ENCODE measurements around the gene LRRC8A. TPM values are rescaled to one million over a fixed set of nuclear protein-coding genes. Genes with fewer than 3 reads are reported as not detected.
"Not testable (repeated sequence)": the region's sequence is repeated elsewhere in the genome, so short reads cannot be mapped to it uniquely, and the experiment has no call there.

Gene LRRC8A
- polyA plus RNA-seq: 10 to 100 TPM; 38.5 to 55.6 TPM

DNA sequence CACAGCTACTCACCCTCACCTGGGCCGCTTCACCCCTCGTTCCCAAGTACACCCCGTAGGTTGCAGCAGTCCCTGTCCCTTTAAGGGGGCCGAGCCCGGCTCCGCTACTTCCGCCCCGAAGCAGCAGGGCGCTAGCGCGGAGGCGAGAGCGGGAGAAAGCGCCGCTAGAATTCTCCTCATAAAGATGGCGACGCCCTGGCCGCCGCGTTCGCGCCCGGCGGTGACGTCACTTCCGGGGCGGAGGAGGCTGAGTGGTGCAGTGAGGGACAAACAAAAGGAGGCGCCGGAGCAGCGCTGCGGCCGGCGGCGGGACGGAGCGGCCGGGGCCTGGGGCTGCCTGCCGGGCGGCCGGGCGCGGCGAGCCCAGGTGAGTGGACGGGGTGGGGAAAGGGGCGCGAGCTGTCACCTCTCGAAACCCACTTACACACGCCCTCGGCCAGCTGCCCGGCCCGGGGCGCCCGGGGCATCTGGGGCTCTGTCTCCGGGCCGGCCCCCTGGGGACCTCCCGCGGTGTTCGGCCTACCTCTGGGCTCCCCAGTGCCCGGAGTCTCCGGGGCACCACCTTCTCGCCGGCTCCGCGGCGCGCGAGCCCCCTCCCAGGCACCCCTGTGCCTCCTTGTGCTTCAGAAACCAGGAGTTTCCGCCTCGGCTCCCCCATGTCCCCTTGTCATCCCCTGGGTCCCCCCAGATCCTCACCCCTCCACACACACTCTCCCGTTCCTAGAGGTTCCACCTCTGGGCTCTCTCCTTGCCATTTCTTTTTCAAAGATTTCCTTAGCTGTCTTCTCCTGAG is at the start of gene LRRC8A, which contains the start of gene KYAT1:
LRRC8A (plus strand) TSS at position 250 of the 793 bp plus-strand sequence. CDS start 25,032 bp downstream, outside the sequence.
KYAT1 (minus strand) TSS at position 67 of the 793 bp plus-strand sequence. CDS start 36,545 bp downstream, outside the sequence.
- WGBS, 2 donors: 1% methylated on average over 58 to 70 of the region's 70 CpGs
- H3K27ac ChIP-seq (ENCODE audit: low read depth in 2 of 2, low read length in 1 of 2): peak within 1 kb of the TSS; percentile 95 to 96
- H3K36me3 ChIP-seq (ENCODE audit: control insufficient read depth in 2 of 2, insufficient read depth in 2 of 2, low read length in 1 of 2): peaks cover 4 to 8% of the 10 kb centered on the region in 2 donors
- H3K9me3 ChIP-seq (ENCODE audit: control insufficient read depth in 2 of 2, insufficient read depth in 1 of 2, low read depth in 1 of 2, low read length in 1 of 2): no peaks in the 10 kb centered on the region
- H3K27me3 ChIP-seq (ENCODE audit: control insufficient read depth in 1 of 2, insufficient read depth in 2 of 2, low read length in 2 of 2): no peaks in the 10 kb centered on the region
- peaks cover 8 to 25% of the 10 kb centered on the region in 2 donors for H3K4me1 ChIP-seq (ENCODE audit: control insufficient read depth in 2 of 2, insufficient read depth in 2 of 2, low read length in 1 of 2)
- peak within 1 kb of the TSS; percentile 82 to 86 for H3K4me3 ChIP-seq (ENCODE audit: low read depth in 1 of 2, low read length in 2 of 2)

- Histone ChIP-seq H3K27ac (ENCODE audit: low read depth in 2 of 2, low read length in 1 of 2) (no peak overlapping the region), H3K4me3 (ENCODE audit: low read depth in 1 of 2, low read length in 2 of 2) (no peak overlapping the region), H3K36me3 (ENCODE audit: control insufficient read depth in 2 of 2, insufficient read depth in 2 of 2, low read length in 1 of 2) (peaks cover 3 to 19% of the 10 kb centered on the region in 2 donors), H3K4me1 (ENCODE audit: control insufficient read depth in 2 of 2, insufficient read depth in 2 of 2, low read length in 1 of 2) (peaks cover 2 to 4% of the 10 kb centered on the region in 2 donors), H3K9me3 (ENCODE audit: control insufficient read depth in 2 of 2, insufficient read depth in 1 of 2, low read depth in 1 of 2, low read length in 1 of 2) (no peaks in the 10 kb centered on the region), H3K27me3 (ENCODE audit: control insufficient read depth in 1 of 2, insufficient read depth in 2 of 2, low read length in 2 of 2) (no peaks in the 10 kb centered on the region)
- 91% methylated on average over 10 of the region's 10 CpGs for WGBS, 2 donors
These were observed 48.2 kb upstream of the LRRC8A start for GRCh38 chr9:128833696-128834095.

GRCh38 chr9:128835246-128836210 is 46.4 kb upstream of the LRRC8A start:
- Histone ChIP-seq H3K36me3 (ENCODE audit: control insufficient read depth in 2 of 2, insufficient read depth in 2 of 2, low read length in 1 of 2) (peaks cover 3 to 19% of the 10 kb centered on the region in 2 donors), H3K9me3 (ENCODE audit: control insufficient read depth in 2 of 2, insufficient read depth in 1 of 2, low read depth in 1 of 2, low read length in 1 of 2) (no peaks in the 10 kb centered on the region), H3K4me3 (ENCODE audit: low read depth in 1 of 2, low read length in 2 of 2) (no peak overlapping the region), H3K27me3 (ENCODE audit: control insufficient read depth in 1 of 2, insufficient read depth in 2 of 2, low read length in 2 of 2) (no peaks in the 10 kb centered on the region), H3K4me1 (ENCODE audit: control insufficient read depth in 2 of 2, insufficient read depth in 2 of 2, low read length in 1 of 2) (no peaks in the 10 kb centered on the region), H3K27ac (ENCODE audit: low read depth in 2 of 2, low read length in 1 of 2) (no peak overlapping the region)
- 94% methylated on average over 26 to 28 of the region's 28 CpGs for WGBS, 2 donors

- WGBS, 2 donors: 93% methylated on average over 14 of the region's 14 CpGs
- no peaks in the 10 kb centered on the region for H3K9me3 ChIP-seq (ENCODE audit: control insufficient read depth in 2 of 2, insufficient read depth in 1 of 2, low read depth in 1 of 2, low read length in 1 of 2)
- no peaks in the 10 kb centered on the region for H3K4me1 ChIP-seq (ENCODE audit: control insufficient read depth in 2 of 2, insufficient read depth in 2 of 2, low read length in 1 of 2)
- H3K27me3 ChIP-seq (ENCODE audit: control insufficient read depth in 1 of 2, insufficient read depth in 2 of 2, low read length in 2 of 2): no peaks in the 10 kb centered on the region
- H3K27ac ChIP-seq (ENCODE audit: low read depth in 2 of 2, low read length in 1 of 2): no peak overlapping the region
- no peak overlapping the region for H3K4me3 ChIP-seq (ENCODE audit: low read depth in 1 of 2, low read length in 2 of 2)
- H3K36me3 ChIP-seq (ENCODE audit: control insufficient read depth in 2 of 2, insufficient read depth in 2 of 2, low read length in 1 of 2): peaks cover 3 to 19% of the 10 kb centered on the region in 2 donors
These were observed 45.3 kb upstream of the LRRC8A start for GRCh38 chr9:128836509-128837145.

GRCh38 chr9:128838338-128838737 is 43.6 kb upstream of the LRRC8A start:
- Histone ChIP-seq H3K27ac (ENCODE audit: low read depth in 2 of 2, low read length in 1 of 2) (no peak overlapping the region), H3K4me3 (ENCODE audit: low read depth in 1 of 2, low read length in 2 of 2) (no peak overlapping the region), H3K36me3 (ENCODE audit: control insufficient read depth in 2 of 2, insufficient read depth in 2 of 2, low read length in 1 of 2) (peaks cover 3 to 22% of the 10 kb centered on the region in 2 donors), H3K27me3 (ENCODE audit: control insufficient read depth in 1 of 2, insufficient read depth in 2 of 2, low read length in 2 of 2) (no peaks in the 10 kb centered on the region), H3K4me1 (ENCODE audit: control insufficient read depth in 2 of 2, insufficient read depth in 2 of 2, low read length in 1 of 2) (no peaks in the 10 kb centered on the region), H3K9me3 (ENCODE audit: control insufficient read depth in 2 of 2, insufficient read depth in 1 of 2, low read depth in 1 of 2, low read length in 1 of 2) (no peaks in the 10 kb centered on the region)
- WGBS, 2 donors: 83 to 84% methylated on average over 3 of the region's 3 CpGs

GRCh38 chr9:128840524-128840923 is 41.4 kb upstream of the LRRC8A start:
- Histone ChIP-seq H3K27me3 (ENCODE audit: control insufficient read depth in 1 of 2, insufficient read depth in 2 of 2, low read length in 2 of 2) (no peaks in the 10 kb centered on the region), H3K9me3 (ENCODE audit: control insufficient read depth in 2 of 2, insufficient read depth in 1 of 2, low read depth in 1 of 2, low read length in 1 of 2) (no peaks in the 10 kb centered on the region), H3K4me1 (ENCODE audit: control insufficient read depth in 2 of 2, insufficient read depth in 2 of 2, low read length in 1 of 2) (peaks cover 0 to 3% of the 10 kb centered on the region in 2 donors), H3K36me3 (ENCODE audit: control insufficient read depth in 2 of 2, insufficient read depth in 2 of 2, low read length in 1 of 2) (peaks cover 3 to 16% of the 10 kb centered on the region in 2 donors), H3K27ac (ENCODE audit: low read depth in 2 of 2, low read length in 1 of 2) (no peak overlapping the region), H3K4me3 (ENCODE audit: low read depth in 1 of 2, low read length in 2 of 2) (no peak overlapping the region)
- 100% methylated on average over 1 of the region's 1 CpG for WGBS, 2 donors

GRCh38 chr9:128841694-128842492 is 40.0 kb upstream of the LRRC8A start:
- H3K36me3 ChIP-seq (ENCODE audit: control insufficient read depth in 2 of 2, insufficient read depth in 2 of 2, low read length in 1 of 2): peaks cover 0 to 9% of the 10 kb centered on the region in 2 donors
- 89 to 90% methylated on average over 12 of the region's 12 CpGs for WGBS, 2 donors
- no peak overlapping the region for H3K27ac ChIP-seq (ENCODE audit: low read depth in 2 of 2, low read length in 1 of 2)
- no peak overlapping the region for H3K4me3 ChIP-seq (ENCODE audit: low read depth in 1 of 2, low read length in 2 of 2)
- H3K9me3 ChIP-seq (ENCODE audit: control insufficient read depth in 2 of 2, insufficient read depth in 1 of 2, low read depth in 1 of 2, low read length in 1 of 2): no peaks in the 10 kb centered on the region
- H3K4me1 ChIP-seq (ENCODE audit: control insufficient read depth in 2 of 2, insufficient read depth in 2 of 2, low read length in 1 of 2): peaks cover 0 to 11% of the 10 kb centered on the region in 2 donors
- no peaks in the 10 kb centered on the region for H3K27me3 ChIP-seq (ENCODE audit: control insufficient read depth in 1 of 2, insufficient read depth in 2 of 2, low read length in 2 of 2)

DNA sequence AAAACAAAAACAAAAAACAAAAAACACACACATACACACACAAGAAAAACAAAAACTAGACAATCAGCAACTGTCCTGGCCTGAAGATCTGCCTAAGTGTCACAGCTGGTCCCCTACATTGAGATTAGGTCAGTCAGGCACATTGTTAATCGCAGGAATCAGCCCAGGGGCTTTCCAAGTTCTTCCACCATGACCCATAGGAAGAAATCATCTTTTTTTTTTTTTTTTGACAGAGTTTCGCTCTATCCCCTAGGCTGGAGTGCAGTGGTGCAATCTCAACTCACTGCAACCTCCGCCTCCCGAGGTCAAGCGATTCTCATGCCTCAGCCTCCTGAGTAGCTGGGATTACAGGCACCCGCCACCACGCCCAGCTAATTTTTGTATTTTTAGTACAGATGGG is 38.8 kb upstream of the LRRC8A start:
- H3K36me3 ChIP-seq (ENCODE audit: control insufficient read depth in 2 of 2, insufficient read depth in 2 of 2, low read length in 1 of 2); H3K9me3 ChIP-seq (ENCODE audit: control insufficient read depth in 2 of 2, insufficient read depth in 1 of 2, low read depth in 1 of 2, low read length in 1 of 2); H3K27me3 ChIP-seq (ENCODE audit: control insufficient read depth in 1 of 2, insufficient read depth in 2 of 2, low read length in 2 of 2); H3K4me3 ChIP-seq (ENCODE audit: low read depth in 1 of 2, low read length in 2 of 2); H3K27ac ChIP-seq (ENCODE audit: low read depth in 2 of 2, low read length in 1 of 2): not testable (repeated sequence)
- H3K4me1 ChIP-seq (ENCODE audit: control insufficient read depth in 2 of 2, insufficient read depth in 2 of 2, low read length in 1 of 2): peaks cover 0 to 11% of the 10 kb centered on the region in 2 donors
- WGBS, 2 donors: 91 to 95% methylated on average over 7 of the region's 7 CpGs
